OCI-LY3 (cell line): ENCODE measurements around the gene RANBP6.
A peak's percentile ranks its signal among the peaks of the same experiment; 100 is the strongest.

Experiments used
- H2AFZ ChIP-seq: fragments of 200-600, 300-600 bp; shearing (Covaris generic); 2 replicates; pipeline ENCODE4 v1.6.0; 2014; ENCODE audit warnings: antibody characterized with exemption, low read depth, low read length
- H3K27ac ChIP-seq: fragments of 200-600, 300-600 bp; sonication (generic); 2 replicates; pipeline ENCODE4 v1.5.1; 2014; ENCODE audit warnings: mild to moderate bottlenecking, low read length, moderate library complexity, mixed read lengths
- H3K27me3 ChIP-seq: fragments of 200-600, 300-600 bp; sonication (generic); 2 replicates; pipeline ENCODE4 v1.6.1; 2014; ENCODE audit warnings: low read depth, low read length, mixed read lengths
- H3K36me3 ChIP-seq: fragments of 200-600, 300-600 bp; sonication (generic); replicated peaks from 2 replicates; pipeline ENCODE3; 2014; ENCODE audit warnings: low read depth, low read length, mixed read lengths
- H3K4me1 ChIP-seq: fragments of 300-600, 200-600 bp; sonication (generic); 2 replicates; pipeline ENCODE4 v1.6.1; 2014; ENCODE audit warnings: low read length, mixed read lengths
- H3K4me2 ChIP-seq: fragments of 200-600, 300-600 bp; sonication (generic); 2 replicates; pipeline ENCODE4 v1.6.1; 2014; ENCODE audit warnings: low read length, mixed read lengths
- H3K4me3 ChIP-seq: fragments of 300-600, 200-600 bp; sonication (generic); 2 replicates; pipeline ENCODE4 v1.5.1; 2014; ENCODE audit warnings: antibody characterized with exemption, mild to moderate bottlenecking, low read length, moderate library complexity
- H3K79me2 ChIP-seq: fragments of 300-600, 200-600 bp; shearing (Covaris generic); 2 replicates; pipeline ENCODE4 v1.6.1; 2014; ENCODE audit warnings: mild to moderate bottlenecking, low read length, mixed read lengths
- H3K9ac ChIP-seq: fragments of 300-600, 200-600 bp; shearing (Covaris generic); 2 replicates; pipeline ENCODE4 v1.6.0; 2014; ENCODE audit warnings: mild to moderate bottlenecking, low read length, moderate library complexity
- H3K9me3 ChIP-seq: fragments of 200-600, 300-600 bp; shearing (Covaris generic); 2 replicates; pipeline ENCODE4 v1.6.1; 2014; ENCODE audit warnings: low read length, mixed read lengths; ENCODE audit not compliant: insufficient read depth
- H4K20me1 ChIP-seq: fragments of 200-600, 300-600 bp; sonication (generic); 2 replicates; pipeline ENCODE4 v1.6.1; 2016; ENCODE audit warnings: low read length, mixed read lengths; ENCODE audit not compliant: insufficient read depth
- EZH2phosphoT487 ChIP-seq: fragments of 200-600 bp; shearing (Covaris generic); IDR thresholded peaks from 2 replicates; pipeline ENCODE4 v1.6.1; 2018; ENCODE audit warnings: antibody characterized with exemption, mixed run types, low read depth
- TF ChIP-seq, protein P1 (sequence below): fragments of 200-600, 300-600 bp; sonication (generic); IDR thresholded peaks from 2 replicates; pipeline ENCODE4 v1.5.1; 2014; ENCODE audit warnings: antibody characterized with exemption, low read length, low read depth

The RANBP6 gene

GRCh38 chr9:6054280-6055099 is 39.1 kb upstream of the RANBP6 start:
- TF ChIP-seq EZH2phosphoT487 = no peak
- TF ChIP-seq, protein P1, sequence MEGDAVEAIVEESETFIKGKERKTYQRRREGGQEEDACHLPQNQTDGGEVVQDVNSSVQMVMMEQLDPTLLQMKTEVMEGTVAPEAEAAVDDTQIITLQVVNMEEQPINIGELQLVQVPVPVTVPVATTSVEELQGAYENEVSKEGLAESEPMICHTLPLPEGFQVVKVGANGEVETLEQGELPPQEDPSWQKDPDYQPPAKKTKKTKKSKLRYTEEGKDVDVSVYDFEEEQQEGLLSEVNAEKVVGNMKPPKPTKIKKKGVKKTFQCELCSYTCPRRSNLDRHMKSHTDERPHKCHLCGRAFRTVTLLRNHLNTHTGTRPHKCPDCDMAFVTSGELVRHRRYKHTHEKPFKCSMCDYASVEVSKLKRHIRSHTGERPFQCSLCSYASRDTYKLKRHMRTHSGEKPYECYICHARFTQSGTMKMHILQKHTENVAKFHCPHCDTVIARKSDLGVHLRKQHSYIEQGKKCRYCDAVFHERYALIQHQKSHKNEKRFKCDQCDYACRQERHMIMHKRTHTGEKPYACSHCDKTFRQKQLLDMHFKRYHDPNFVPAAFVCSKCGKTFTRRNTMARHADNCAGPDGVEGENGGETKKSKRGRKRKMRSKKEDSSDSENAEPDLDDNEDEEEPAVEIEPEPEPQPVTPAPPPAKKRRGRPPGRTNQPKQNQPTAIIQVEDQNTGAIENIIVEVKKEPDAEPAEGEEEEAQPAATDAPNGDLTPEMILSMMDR = peak; percentile 90
- Histone ChIP-seq H2AFZ (peak overlapping the region; percentile 12), H3K9me3 (no peaks in the 10 kb centered on the region), H3K79me2 (no peaks in the 10 kb centered on the region), H3K9ac (no peak overlapping the region), H3K27me3 (no peaks in the 10 kb centered on the region), H3K36me3 (no peaks in the 10 kb centered on the region), H4K20me1 (no peaks in the 10 kb centered on the region), H3K4me1 (peaks cover 31% of the 10 kb centered on the region), H3K4me2 (peak overlapping the region; percentile 25), H3K4me3 (no peak overlapping the region), H3K27ac (no peak overlapping the region)

DNA sequence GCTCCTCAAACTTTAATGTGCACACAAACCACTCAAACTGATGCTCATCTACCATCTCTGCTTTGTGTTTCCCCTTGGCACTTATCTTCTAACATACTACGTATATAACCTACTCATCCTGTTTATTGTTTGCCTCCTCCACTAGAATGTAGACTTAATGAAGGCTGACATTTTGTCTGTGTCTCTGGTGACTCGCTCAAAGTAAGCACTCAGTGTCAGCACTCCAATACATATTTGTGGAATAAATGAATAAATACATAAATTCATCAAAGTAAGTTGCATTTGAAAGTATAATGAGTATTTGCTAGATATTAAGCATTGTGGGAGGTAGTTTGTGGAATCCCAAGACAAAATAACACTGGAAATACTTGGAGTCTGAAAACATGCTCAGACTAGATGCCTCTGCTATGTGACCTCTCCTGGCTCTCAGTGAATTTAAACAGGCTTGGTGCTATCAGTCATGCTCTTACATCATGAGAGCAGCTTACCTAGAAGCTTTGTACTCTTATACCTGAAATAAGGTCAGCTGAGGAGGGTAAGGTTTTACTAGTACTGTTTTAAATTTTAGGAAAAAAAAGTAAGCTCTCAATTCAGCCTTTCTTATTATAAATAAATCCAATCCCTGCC is 37.0 kb upstream of the RANBP6 start:
- Histone ChIP-seq H3K4me3 (no peak overlapping the region), H3K9ac (no peak overlapping the region), H3K9me3 (no peaks in the 10 kb centered on the region), H3K4me2 (no peak overlapping the region), H3K27me3 (no peaks in the 10 kb centered on the region), H3K4me1 (peaks cover 32% of the 10 kb centered on the region), H3K36me3 (no peaks in the 10 kb centered on the region), H2AFZ (peak overlapping the region; percentile 76), H4K20me1 (no peaks in the 10 kb centered on the region), H3K79me2 (no peaks in the 10 kb centered on the region), H3K27ac (no peak overlapping the region; the same call in 1 of the 2 replicates)
- TF ChIP-seq EZH2phosphoT487 = no peak
- TF ChIP-seq, protein P1 = no peak

DNA sequence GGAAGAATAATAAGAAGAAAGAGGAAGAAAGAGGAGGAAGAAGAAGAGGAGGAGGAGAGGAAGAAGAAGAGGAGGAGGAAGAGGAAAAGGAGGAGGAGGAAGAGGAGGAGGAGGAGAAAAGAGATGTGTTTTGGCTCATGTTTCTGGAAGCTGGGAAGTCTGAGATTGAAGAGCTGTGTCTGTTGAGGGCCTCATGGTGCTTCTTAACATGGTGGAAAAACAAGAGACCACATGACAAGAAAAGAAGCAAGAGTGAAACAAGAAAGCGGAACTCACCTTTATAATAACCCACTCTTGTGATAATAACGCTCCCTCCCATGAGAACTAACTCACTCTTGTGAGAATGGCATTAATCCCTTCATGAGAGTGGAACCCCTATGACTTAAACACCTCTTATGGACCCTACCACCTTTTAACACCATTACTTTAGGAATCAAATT is 36.1 kb upstream of the RANBP6 start:
- Histone ChIP-seq H2AFZ (peak overlapping the region; percentile 76), H3K36me3 (no peaks in the 10 kb centered on the region), H3K9ac (no peak overlapping the region), H3K4me3 (no peak overlapping the region), H3K27me3 (no peaks in the 10 kb centered on the region), H3K79me2 (no peaks in the 10 kb centered on the region), H3K4me2 (peak overlapping the region; percentile 45), H3K27ac (peak overlapping the region; percentile 54), H3K9me3 (no peaks in the 10 kb centered on the region), H4K20me1 (no peaks in the 10 kb centered on the region), H3K4me1 (peaks cover 32% of the 10 kb centered on the region)
- TF ChIP-seq EZH2phosphoT487 = no peak
- TF ChIP-seq, protein P1 = no peak

GRCh38 chr9:6049798-6050197 is 34.4 kb upstream of the RANBP6 start:
- H3K4me2 ChIP-seq = no peak overlapping the region
- H3K9me3 ChIP-seq = no peaks in the 10 kb centered on the region
- no peak overlapping the region for H3K27ac ChIP-seq

More at GRCh38 chr9:6049798-6050197, 34.4 kb upstream of the RANBP6 start:
- Histone ChIP-seq H2AFZ (0 out of 2 replicates have a peak overlapping the region, but pooled peaks have one; percentile 13), H3K9ac (no peak overlapping the region), H3K36me3 (no peaks in the 10 kb centered on the region), H4K20me1 (no peaks in the 10 kb centered on the region), H3K4me3 (no peak overlapping the region), H3K79me2 (no peaks in the 10 kb centered on the region), H3K4me1 (peaks cover 30% of the 10 kb centered on the region), H3K27me3 (no peaks in the 10 kb centered on the region)
- no peak for TF ChIP-seq EZH2phosphoT487
- TF ChIP-seq, protein P1 = peak; percentile 63
